ENCODE data around the gene RAPGEF3. TPM values are rescaled to one million over a fixed set of nuclear protein-coding genes. Genes with fewer than 3 reads are reported as not detected.

The RAPGEF3 gene
- total RNA-seq, 1 experiment from 2014 or later: 8.2 TPM

- CTCF ChIA-PET: no interaction called here
- no TSS peak for BruUV-seq (replicated peaks)
These were observed 11.5 kb upstream of the RAPGEF3 start for GRCh38 chr12:47770086-47770726.

GRCh38 chr12:47769234-47770085 is 10.8 kb upstream of the RAPGEF3 start:
- no TSS peak for BruUV-seq (replicated peaks)
- Mint-ChIP-seq H3K27ac (ENCODE audit: unreplicated experiment) (no peak overlapping the region), H3K4me3 (ENCODE audit: low read depth, unreplicated experiment) (no peak overlapping the region), H3K27me3 (ENCODE audit: unreplicated experiment) (no peaks in the 10 kb centered on the region), H3K36me3 (ENCODE audit: insufficient read depth, unreplicated experiment) (peaks cover 14% of the 10 kb centered on the region), H3K4me1 (ENCODE audit: low read depth, unreplicated experiment) (peaks cover 9% of the 10 kb centered on the region), H3K9me3 (ENCODE audit: low read depth, unreplicated experiment) (no peaks in the 10 kb centered on the region)
- CTCF ChIA-PET: interaction anchor here (1.3 to 3.6 kb wide), 2 partner anchors 15 to 26 kb away, joined by 3 to 75 read pairs; no protein-coding TSS in a partner anchor
- TF ChIP-seq CTCF (IDR thresholded peaks at IDR 0.05; ENCODE audit: unreplicated experiment): no peak
- DNase-seq: no peak
- intact Hi-C loops (cut with micrococcal nuclease; ENCODE audit: unreplicated experiment): no loop called here

More at GRCh38 chr12:47770086-47770726, 11.5 kb upstream of the RAPGEF3 start:
- intact Hi-C loops (cut with micrococcal nuclease; ENCODE audit: unreplicated experiment): no loop called here
- no peak for TF ChIP-seq CTCF (IDR thresholded peaks at IDR 0.05; ENCODE audit: unreplicated experiment)
- H3K27me3 Mint-ChIP-seq (ENCODE audit: unreplicated experiment): no peaks in the 10 kb centered on the region
- H3K4me3 Mint-ChIP-seq (ENCODE audit: low read depth, unreplicated experiment): no peak overlapping the region
- no peak for DNase-seq
- H3K4me1 Mint-ChIP-seq (ENCODE audit: low read depth, unreplicated experiment): peaks cover 9% of the 10 kb centered on the region
- H3K27ac Mint-ChIP-seq (ENCODE audit: unreplicated experiment): no peak overlapping the region
- peaks cover 17% of the 10 kb centered on the region for H3K36me3 Mint-ChIP-seq (ENCODE audit: insufficient read depth, unreplicated experiment)
- no peaks in the 10 kb centered on the region for H3K9me3 Mint-ChIP-seq (ENCODE audit: low read depth, unreplicated experiment)

GRCh38 chr12:47768323-47768811 is 9.7 kb upstream of the RAPGEF3 start:
- Mint-ChIP-seq H3K4me1 (ENCODE audit: low read depth, unreplicated experiment) (peaks cover 9% of the 10 kb centered on the region), H3K27me3 (ENCODE audit: unreplicated experiment) (no peaks in the 10 kb centered on the region), H3K36me3 (ENCODE audit: insufficient read depth, unreplicated experiment) (peaks cover 7% of the 10 kb centered on the region), H3K9me3 (ENCODE audit: low read depth, unreplicated experiment) (no peaks in the 10 kb centered on the region), H3K27ac (ENCODE audit: unreplicated experiment) (no peak overlapping the region), H3K4me3 (ENCODE audit: low read depth, unreplicated experiment) (no peak overlapping the region)
- TF ChIP-seq CTCF (IDR thresholded peaks at IDR 0.05; ENCODE audit: unreplicated experiment): no peak
- no peak for DNase-seq
- CTCF ChIA-PET: interaction anchor here (0.6 to 3.6 kb wide), 3 partner anchors 13 to 1746 kb away, joined by 3 to 75 read pairs (median 3); no protein-coding TSS in a partner anchor
- BruUV-seq (replicated peaks): no TSS peak
- intact Hi-C loops (cut with micrococcal nuclease; ENCODE audit: unreplicated experiment): no loop called here

GRCh38 chr12:47767216-47767724 is 8.6 kb upstream of the RAPGEF3 start:
- intact Hi-C loops (cut with micrococcal nuclease; ENCODE audit: unreplicated experiment): loop anchor here (1.0 kb wide), 1 partner anchor 23 kb away; no protein-coding TSS in a partner anchor
- CTCF ChIA-PET: interaction anchor here (0.8 to 3.6 kb wide), 8 partner anchors 8 to 71 kb away, joined by 3 to 75 read pairs (median 6); no protein-coding TSS in a partner anchor
- H3K27ac Mint-ChIP-seq (ENCODE audit: unreplicated experiment): no peak overlapping the region
- H3K9me3 Mint-ChIP-seq (ENCODE audit: low read depth, unreplicated experiment): no peaks in the 10 kb centered on the region
- TF ChIP-seq CTCF (IDR thresholded peaks at IDR 0.05; ENCODE audit: unreplicated experiment): peak; percentile 32
- H3K27me3 Mint-ChIP-seq (ENCODE audit: unreplicated experiment): no peaks in the 10 kb centered on the region
- peak; percentile 79 for DNase-seq
- no peak overlapping the region for H3K4me3 Mint-ChIP-seq (ENCODE audit: low read depth, unreplicated experiment)
- BruUV-seq (replicated peaks): no TSS peak
- H3K4me1 Mint-ChIP-seq (ENCODE audit: low read depth, unreplicated experiment): peaks cover 3% of the 10 kb centered on the region
- peaks cover 2% of the 10 kb centered on the region for H3K36me3 Mint-ChIP-seq (ENCODE audit: insufficient read depth, unreplicated experiment)
